Measurements from ENCODE around the gene CTRL. TPM values are rescaled to one million over a fixed set of nuclear protein-coding genes. Genes with fewer than 3 reads are reported as not detected.
"Not testable (repeated sequence)": the region's sequence is repeated elsewhere in the genome, so short reads cannot be mapped to it uniquely, and the experiment has no call there.

The CTRL gene
- total RNA-seq, 1 donor from 2014 or later = 0.71 TPM

GRCh38 chr16:67975321-67976105 is 43.9 kb upstream of the CTRL start:
- TF ChIP-seq CTCF (IDR thresholded peaks at IDR 0.05; ENCODE audit: borderline replicate concordance) = no peak
- H3K36me3 ChIP-seq = no peaks in the 10 kb centered on the region
- H3K4me1 ChIP-seq = peaks cover 6% of the 10 kb centered on the region
- H3K27me3 ChIP-seq (ENCODE audit: low read depth) = peaks cover 7% of the 10 kb centered on the region
- no peak overlapping the region for H3K27ac ChIP-seq (replicated peaks)
- no peaks in the 10 kb centered on the region for H3K9me3 ChIP-seq (replicated peaks)
- DNase-seq = no peak
- H3K4me3 ChIP-seq = no peak overlapping the region
- intact Hi-C loops (cut with micrococcal nuclease) = no loop called here

- intact Hi-C loops (cut with micrococcal nuclease); H3K27ac ChIP-seq (replicated peaks); H3K4me3 ChIP-seq; H3K27me3 ChIP-seq (ENCODE audit: low read depth); DNase-seq; H3K9me3 ChIP-seq (replicated peaks); H3K36me3 ChIP-seq: not testable (repeated sequence)
- H3K4me1 ChIP-seq = peaks cover 23% of the 10 kb centered on the region
Measured at GRCh38 chr16:67972285-67972684, 40.6 kb upstream of the CTRL start.

- no peak for DNase-seq
- Histone ChIP-seq H3K36me3 (no peaks in the 10 kb centered on the region), H3K4me1 (peaks cover 34% of the 10 kb centered on the region), H3K27me3 (ENCODE audit: low read depth) (no peaks in the 10 kb centered on the region), H3K9me3 (replicated peaks) (no peaks in the 10 kb centered on the region), H3K27ac (replicated peaks) (no peak overlapping the region), H3K4me3 (no peak overlapping the region)
- intact Hi-C loops (cut with micrococcal nuclease) = no loop called here
- no peak for TF ChIP-seq CTCF (IDR thresholded peaks at IDR 0.05; ENCODE audit: borderline replicate concordance)
Measured at GRCh38 chr16:67971111-67971510, 39.4 kb upstream of the CTRL start.

GRCh38 chr16:67969254-67970039 is 37.8 kb upstream of the CTRL start:
- Histone ChIP-seq H3K9me3 (replicated peaks) (no peaks in the 10 kb centered on the region), H3K4me1 (peaks cover 51% of the 10 kb centered on the region), H3K36me3 (no peaks in the 10 kb centered on the region), H3K27ac (replicated peaks) (peak overlapping the region; percentile 100), H3K4me3 (peak overlapping the region; percentile 96), H3K27me3 (ENCODE audit: low read depth) (no peaks in the 10 kb centered on the region)
- intact Hi-C loops (cut with micrococcal nuclease) = no loop called here
- TF ChIP-seq CTCF (IDR thresholded peaks at IDR 0.05; ENCODE audit: borderline replicate concordance) = no peak
- no peak for DNase-seq

- H3K4me1 ChIP-seq = peaks cover 59% of the 10 kb centered on the region
- H3K27me3 ChIP-seq (ENCODE audit: low read depth) = no peaks in the 10 kb centered on the region
- no peaks in the 10 kb centered on the region for H3K9me3 ChIP-seq (replicated peaks)
- TF ChIP-seq CTCF (IDR thresholded peaks at IDR 0.05; ENCODE audit: borderline replicate concordance) = peak; percentile 23
- peak within 1 kb of the TSS; percentile 100 for H3K27ac ChIP-seq (replicated peaks)
- DNase-seq = peak; percentile 90
- intact Hi-C loops (cut with micrococcal nuclease) = no loop called here
- peak within 1 kb of the TSS; percentile 96 for H3K4me3 ChIP-seq
- no peaks in the 10 kb centered on the region for H3K36me3 ChIP-seq
Measured at GRCh38 chr16:67968400-67969253, 37.0 kb upstream of the CTRL start, which contains the start of gene SLC12A4. TSS of gene SLC12A4 (minus strand) at chr16:67968637. CDS start at chr16:67968553, 84 bp downstream.
